HCEC 1CT (cell line): Measurements from ENCODE around the gene LBHD1.
"Not testable (repeated sequence)": the region's sequence is repeated elsewhere in the genome, so short reads cannot be mapped to it uniquely, and the experiment has no call there.

Source experiments
- DNase-seq: peaks from one replicate; pipeline ENCODE4 v3.0.0-alpha.2; 2017

Gene LBHD1

DNA sequence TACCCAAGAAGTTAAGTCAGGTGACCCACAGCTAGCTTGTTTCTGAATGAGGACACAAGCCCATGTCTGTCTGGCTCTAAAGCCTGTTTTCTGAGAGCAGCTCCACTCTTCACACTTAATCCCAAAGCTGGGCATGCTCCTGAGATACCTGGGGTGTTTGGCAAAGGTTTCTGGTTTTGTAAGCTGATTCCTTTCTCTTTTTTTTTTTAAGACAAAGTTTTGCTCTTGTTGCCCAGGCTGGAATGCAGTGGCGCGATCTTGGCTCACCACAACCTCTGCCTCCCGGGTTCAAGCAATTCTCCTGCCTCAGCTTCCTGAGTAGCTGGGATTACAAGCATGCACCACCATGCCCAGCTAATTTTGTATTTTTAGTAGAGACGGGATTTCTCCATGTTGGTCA, 21.6 kb upstream of the LBHD1 start:
- not testable (repeated sequence) for DNase-seq

- peak; percentile 95 for DNase-seq
These were observed 17.5 kb upstream of the LBHD1 start, which contains the start of gene LRRN4CL for GRCh38 chr11:62689421-62690183. Gene LRRN4CL (minus strand): TSS chr11:62689530. CDS start chr11:62688508, 1,022 bp downstream.

DNA sequence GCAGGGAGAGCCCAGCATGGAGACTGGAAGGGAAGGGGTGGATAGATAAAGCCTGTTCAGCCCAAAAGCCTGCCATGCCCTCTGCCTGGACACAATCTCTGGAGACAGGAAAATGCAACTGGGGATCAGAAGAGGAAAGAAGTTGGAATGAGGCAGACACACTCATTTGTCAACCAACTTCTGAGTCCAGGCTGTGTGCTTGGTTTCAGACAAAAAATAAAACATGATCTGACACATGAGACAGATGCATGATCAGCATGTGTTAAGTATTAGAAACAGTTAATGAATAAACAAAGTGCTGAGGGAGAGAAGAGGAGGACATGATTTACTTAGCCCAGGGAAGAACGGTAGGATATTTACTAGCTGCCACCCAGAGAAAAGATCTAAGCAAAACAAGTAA, 16.4 kb upstream of the LBHD1 start:
- no peak for DNase-seq

- no peak for DNase-seq
These were observed 15.7 kb upstream of the LBHD1 start for GRCh38 chr11:62687508-62688396.

- DNase-seq: no peak
These were observed 10.5 kb upstream of the LBHD1 start for GRCh38 chr11:62682518-62682917.

DNA sequence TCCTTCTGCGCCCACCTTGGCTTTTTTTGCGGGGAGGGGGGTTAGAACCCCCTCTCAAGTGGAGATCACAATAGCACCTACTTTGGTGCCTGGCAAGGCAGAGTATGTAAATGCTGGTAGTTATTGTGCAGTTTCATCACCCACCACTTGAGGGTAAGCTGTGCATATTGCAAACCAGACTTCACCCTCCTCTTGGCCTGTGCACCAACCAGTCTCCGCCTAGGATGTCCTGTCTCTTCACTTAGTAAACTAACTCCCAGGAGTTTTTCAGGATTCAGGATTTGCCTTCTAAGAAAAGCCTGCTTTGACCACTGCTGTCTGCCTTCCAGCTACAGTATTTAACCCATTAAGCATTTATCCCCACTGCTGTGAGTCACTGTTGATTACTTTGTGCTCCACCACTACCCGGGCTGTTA, 8.8 kb upstream of the LBHD1 start:
- peak; percentile 79 for DNase-seq

GRCh38 chr11:62678770-62679696, 7.0 kb upstream of the LBHD1 start, which contains the start of gene UBXN1:
Gene UBXN1 (minus strand): TSS chr11:62679073. CDS start chr11:62678923, 150 bp downstream.
- peak; percentile 85 for DNase-seq

DNA sequence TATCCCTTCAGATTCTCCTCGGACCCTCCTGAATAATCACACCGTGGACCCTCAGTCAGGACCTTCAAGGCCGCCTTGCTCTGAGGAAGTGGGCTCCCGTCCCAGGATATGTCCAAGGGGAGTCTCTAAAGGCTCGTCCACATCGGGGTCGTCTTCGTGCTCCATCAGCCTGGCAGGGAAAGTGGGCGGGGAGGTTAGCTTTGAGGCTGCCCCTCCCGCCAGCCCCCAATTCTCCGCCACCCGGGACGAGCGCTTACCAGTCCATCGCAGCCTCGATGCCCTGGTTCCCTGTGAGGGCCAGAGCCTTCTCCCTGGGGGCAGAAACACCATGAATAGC, 6.3 kb upstream of the LBHD1 start:
- DNase-seq: no peak

DNA sequence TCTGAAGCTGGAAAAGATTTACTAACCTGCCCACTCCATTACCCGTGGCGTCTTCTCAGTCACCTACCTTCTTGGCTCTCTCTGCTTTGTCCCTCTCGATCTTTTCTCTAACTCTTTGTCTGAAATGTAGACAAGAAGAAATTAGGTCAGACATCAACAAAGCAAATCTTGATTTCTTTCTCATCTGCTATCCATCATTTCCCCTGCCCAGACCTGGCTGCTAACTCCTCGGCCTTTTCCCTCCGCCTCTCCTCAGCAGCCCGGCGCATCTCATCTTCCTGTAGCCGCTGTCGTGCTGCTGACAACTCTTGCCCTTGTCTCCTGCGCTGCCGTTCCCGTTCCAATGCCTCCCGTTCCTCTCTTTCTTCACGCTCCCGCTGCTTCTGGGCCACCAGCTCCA, 5.6 kb upstream of the LBHD1 start:
- DNase-seq: no peak

GRCh38 chr11:62677156-62677555, 5.1 kb upstream of the LBHD1 start:
- no peak for DNase-seq

GRCh38 chr11:62676698-62677097, 4.6 kb upstream of the LBHD1 start:
- no peak for DNase-seq

DNA sequence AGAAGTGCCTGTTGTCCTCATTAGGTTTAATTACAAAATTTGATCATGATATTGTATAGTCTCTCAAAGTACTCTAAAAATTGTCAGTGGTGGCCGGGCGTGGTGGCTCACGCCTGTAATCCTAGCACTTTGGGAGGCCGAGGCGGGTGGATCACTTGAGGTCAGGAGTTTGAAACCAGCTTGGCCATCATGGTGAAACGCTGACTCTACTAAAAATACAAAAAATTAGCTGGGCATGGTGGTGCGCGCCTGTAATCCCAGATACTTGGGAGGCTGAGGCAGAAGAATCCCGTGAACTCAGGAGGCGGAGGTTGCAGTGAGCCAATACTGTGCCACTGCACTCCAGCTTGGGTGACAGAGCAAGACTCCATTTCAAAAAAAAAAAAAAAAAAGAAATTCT, 3.3 kb upstream of the LBHD1 start:
- not testable (repeated sequence) for DNase-seq

DNA sequence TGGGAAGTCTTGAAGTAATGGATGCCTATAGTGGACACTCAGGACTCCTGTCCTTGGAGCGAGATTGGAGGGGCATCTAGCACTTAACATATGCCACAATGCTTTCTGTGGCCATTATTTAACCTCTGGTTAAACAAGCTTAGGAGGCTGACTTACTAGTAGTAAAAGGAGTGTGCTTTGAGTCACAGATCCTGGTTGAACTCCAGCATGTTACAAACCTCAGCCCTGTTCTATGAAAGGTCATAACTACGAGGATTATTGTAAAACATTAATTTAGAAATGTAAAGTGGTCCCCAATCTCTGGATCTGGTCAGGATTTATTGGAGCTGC, 1.1 kb upstream of the LBHD1 start:
- no peak for DNase-seq

GRCh38 chr11:62671236-62671607, 845 bp downstream of the LBHD1 start:
- no peak for DNase-seq

DNA sequence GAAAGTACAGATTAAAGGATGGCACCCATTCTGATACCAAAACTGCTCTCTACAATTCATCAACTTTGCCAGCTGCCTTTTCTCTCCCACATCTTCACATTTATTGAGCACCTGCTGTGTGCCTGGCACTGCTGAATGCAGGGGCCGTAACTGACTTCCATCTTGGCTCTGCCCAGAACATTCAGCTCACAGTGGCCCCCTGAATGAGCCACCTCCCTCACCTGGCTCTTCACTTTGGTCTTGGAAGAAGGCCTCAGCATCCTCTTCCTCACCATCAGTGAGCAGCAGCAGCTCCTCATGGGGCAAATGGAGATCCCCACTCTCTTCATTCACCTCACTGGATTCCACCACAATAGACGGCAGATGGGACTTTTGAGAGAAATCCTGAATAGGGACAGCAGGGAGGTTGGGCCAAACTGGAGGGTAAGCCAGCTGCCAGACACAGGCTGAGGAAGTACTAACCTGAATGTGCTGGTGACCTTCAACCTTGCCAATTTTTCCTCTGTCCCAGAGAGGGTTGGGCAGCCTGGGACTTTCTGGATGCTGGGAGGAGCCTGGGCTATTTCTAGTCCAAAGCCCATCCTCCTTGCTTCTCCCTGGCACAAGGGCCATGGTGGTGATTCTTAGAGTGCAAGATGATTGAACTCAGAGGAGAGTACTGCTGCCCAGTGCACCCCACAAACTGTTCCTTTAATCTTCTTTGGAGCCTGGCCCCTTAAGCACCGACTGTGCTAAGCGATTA, 2.5 kb downstream of the LBHD1 start:
- no peak for DNase-seq

DNA sequence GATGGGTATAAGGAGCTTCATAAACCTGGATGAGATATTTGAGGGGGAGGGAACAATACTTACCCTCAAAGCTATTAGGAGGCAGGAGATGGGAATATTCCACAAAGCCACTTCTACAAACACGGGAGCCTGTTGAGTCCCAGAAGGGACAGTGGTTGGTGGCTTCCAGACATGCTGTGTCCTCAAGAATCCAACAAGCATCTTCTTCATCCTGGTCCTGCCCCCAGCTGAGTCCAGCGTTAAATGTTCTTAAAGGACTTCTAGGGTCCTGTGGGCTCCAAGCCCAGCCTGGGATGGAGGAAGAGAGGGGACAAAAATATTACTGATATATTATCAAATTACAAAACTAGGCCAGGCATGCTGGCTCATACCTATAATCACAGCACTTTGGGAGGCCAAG, 4.6 kb downstream of the LBHD1 start:
- DNase-seq: no peak

GRCh38 chr11:62666259-62666926, 5.7 kb downstream of the LBHD1 start:
- no peak for DNase-seq

DNA sequence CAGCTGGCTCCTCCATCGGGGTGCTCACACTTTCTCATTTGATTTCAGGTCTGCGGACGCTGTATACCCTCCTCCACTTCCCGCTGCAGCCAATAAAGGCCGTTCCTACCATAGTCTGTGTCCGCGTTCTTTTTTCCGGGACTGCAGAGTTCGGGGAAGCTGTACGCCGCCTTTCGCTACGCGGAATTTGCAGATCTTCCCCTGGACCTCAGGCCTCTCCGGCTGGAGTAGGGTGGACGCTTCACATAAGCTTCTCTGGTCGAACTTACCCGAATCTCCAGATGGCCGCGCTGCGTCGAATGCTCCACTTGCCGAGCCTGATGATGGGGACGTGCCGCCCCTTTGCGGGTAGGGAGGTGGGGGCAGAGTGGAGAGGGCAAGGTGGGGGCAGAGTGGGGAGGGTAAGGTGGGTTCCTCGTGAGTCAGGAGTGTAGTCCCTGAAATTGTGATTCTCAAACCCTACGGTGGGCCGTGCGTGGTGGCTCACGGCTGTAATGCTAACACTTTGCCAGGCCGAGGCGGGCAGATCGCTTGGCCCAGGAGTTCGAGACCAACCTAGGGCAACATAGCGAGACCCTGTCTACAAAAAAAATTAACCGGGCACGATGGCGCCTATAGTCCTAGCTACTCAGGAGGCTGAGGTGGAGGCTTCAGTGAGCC, 6.3 kb downstream of the LBHD1 start:
- peak; percentile 59 for DNase-seq

DNA sequence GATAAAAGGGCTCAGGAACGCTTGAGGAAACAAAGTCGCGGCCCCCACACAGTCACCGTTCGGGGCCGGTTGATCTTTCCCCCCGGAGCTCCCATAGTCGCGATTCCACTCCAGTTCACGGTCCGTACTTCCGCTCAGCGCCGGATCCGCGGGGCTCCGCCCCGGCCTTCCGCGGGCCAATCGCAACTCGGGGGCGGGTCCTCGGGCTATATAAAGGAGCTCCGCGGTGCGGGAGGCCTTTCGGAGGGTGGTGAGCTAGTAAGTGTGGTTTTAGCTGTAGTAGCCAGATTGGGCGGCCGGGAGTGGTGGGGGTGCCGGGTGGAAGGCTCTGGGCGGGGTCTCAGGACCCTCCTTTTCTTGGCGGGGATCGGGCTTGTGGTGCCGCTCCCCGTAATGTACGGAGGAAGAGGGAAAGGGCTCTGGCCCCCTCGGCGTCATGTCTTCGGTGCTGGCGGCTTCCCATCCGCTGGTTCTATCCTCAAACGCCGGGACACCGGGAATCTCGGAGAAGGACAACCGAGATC, 6.9 kb downstream of the LBHD1 start, which contains the start of the genes C11orf98 and CSKMT:
Gene C11orf98, minus strand, starts transcription at position 136 of the 524 bp plus-strand sequence. Its CDS starts 41 bp downstream, at position 95.
Gene CSKMT, plus strand, starts transcription at position 238 of the 524 bp plus-strand sequence. CDS start 568 bp downstream, outside the sequence.
- DNase-seq: peak; percentile 91

- peak; percentile 33 for DNase-seq
These were observed 7.5 kb downstream of the LBHD1 start for GRCh38 chr11:62664405-62665074.
